Neural progenitor cell (in vitro differentiated cells): ENCODE data around the gene ARHGAP19. TPM values are rescaled to one million over a fixed set of nuclear protein-coding genes. Genes with fewer than 3 reads are reported as not detected.

Source experiments
- DNase-seq: peaks from one replicate; pipeline ENCODE4 v3.0.0-alpha.2; 2016; ENCODE audit warnings: low spot score
- H2AFZ ChIP-seq: fragments of 200-600 bp; sonication (generic); replicated peaks from 2 replicates; pipeline ENCODE4 v1.6.1; 2016; ENCODE audit warnings: antibody characterized with exemption
- H3F3A ChIP-seq: fragments of 200-600 bp; sonication (generic); 2 replicates; pipeline ENCODE4 v1.6.1; 2016; ENCODE audit warnings: antibody characterized with exemption, low read depth
- H3K27ac ChIP-seq: fragments of 200-600 bp; sonication (generic); 2 replicates; pipeline ENCODE4 v1.5.1; 2016; ENCODE audit warnings: mild to moderate bottlenecking
- H3K27me3 ChIP-seq: fragments of 200-600 bp; sonication (generic); 2 replicates; pipeline ENCODE4 v1.6.1; 2016; ENCODE audit warnings: mild to moderate bottlenecking, moderate library complexity
- H3K36me3 ChIP-seq: fragments of 200-600 bp; sonication (generic); 2 replicates; pipeline ENCODE4 v1.5.1; 2016
- H3K4me1 ChIP-seq: fragments of 200-600 bp; sonication (generic); 2 replicates; pipeline ENCODE4 v1.6.1; 2016; ENCODE audit warnings: mixed run types
- H3K4me2 ChIP-seq: fragments of 200-600 bp; sonication (generic); 2 replicates; pipeline ENCODE4 v1.6.1; 2016
- H3K4me3 ChIP-seq: fragments of 200-600 bp; sonication (generic); 2 replicates; pipeline ENCODE4 v1.5.1; 2016
- H3K79me2 ChIP-seq: fragments of 200-600 bp; sonication (generic); 2 replicates; pipeline ENCODE4 v1.6.1; 2016; ENCODE audit warnings: low read depth
- H3K9ac ChIP-seq: fragments of 200-600 bp; sonication (generic); 2 replicates; pipeline ENCODE4 v1.6.1; 2016
- H3K9me3 ChIP-seq: fragments of 200-600 bp; sonication (generic); 2 replicates; pipeline ENCODE4 v1.5.1; 2016; ENCODE audit warnings: low read depth
- H4K20me1 ChIP-seq: fragments of 200-600 bp; sonication (generic); 2 replicates; pipeline ENCODE4 v1.6.1; 2016; ENCODE audit warnings: low read depth
- H3K27ac Mint-ChIP-seq: 3 replicates; pipeline ENCODE4 v1.8.0; 2021; ENCODE audit warnings: mixed read lengths
- H3K27me3 Mint-ChIP-seq: 2 replicates; pipeline ENCODE4 v1.8.0; 2022; ENCODE audit warnings: low read depth, mild to moderate bottlenecking, inconsistent platforms, moderate library complexity, mixed read lengths; ENCODE audit not compliant: insufficient read depth
- H3K36me3 Mint-ChIP-seq: 3 replicates; pipeline ENCODE4 v1.8.0; 2021; ENCODE audit warnings: mixed read lengths
- H3K4me1 Mint-ChIP-seq: 3 replicates; pipeline ENCODE4 v1.8.0; 2021; ENCODE audit warnings: mixed read lengths
- H3K4me3 Mint-ChIP-seq: 3 replicates; pipeline ENCODE4 v1.8.0; 2021; ENCODE audit warnings: mild to moderate bottlenecking, moderate library complexity, mixed read lengths
- H3K9me3 Mint-ChIP-seq: 3 replicates; pipeline ENCODE4 v1.8.0; 2020; ENCODE audit warnings: mixed read lengths
- CTCF ChIP-seq: fragments of 200-600 bp; sonication (generic); IDR thresholded peaks from 2 replicates; pipeline ENCODE4 v1.5.1; 2017; ENCODE audit warnings: antibody characterized with exemption, mild to moderate bottlenecking
- EZH2 ChIP-seq: fragments of 200-600 bp; sonication (generic); IDR thresholded peaks from 2 replicates; pipeline ENCODE4 v1.6.1; 2017; ENCODE audit warnings: antibody characterized with exemption, mild to moderate bottlenecking, moderate library complexity
- EZH2phosphoT487 ChIP-seq: fragments of 200-600 bp; sonication (generic); IDR thresholded peaks from 2 replicates; pipeline ENCODE4 v1.6.1; 2017; ENCODE audit warnings: antibody characterized with exemption
- total RNA-seq: library from RNA; depleted of rRNA; stranded (reverse); fragments of >200 nt; gene quantifications from 2 replicates; pipeline ENCODE4 v1.2.3, GENCODE V29; 2015; ENCODE audit warnings: low replicate concordance

The ARHGAP19 gene
- total RNA-seq, 1 donor from 2014 or later = 88.8 TPM

GRCh38 chr10:97220355-97220754 lies 72.1 kb downstream of the ARHGAP19 start:
- no peak for DNase-seq
- Histone ChIP-seq H3K79me2 (no peaks in the 10 kb centered on the region), H3K4me2 (no peak overlapping the region), H4K20me1 (peaks cover 16% of the 10 kb centered on the region), H3K9me3 (no peaks in the 10 kb centered on the region), H3K9ac (no peak overlapping the region), H2AFZ (no peak overlapping the region), H3F3A (peaks cover 14% of the 10 kb centered on the region), H3K4me1 (peaks cover 15% of the 10 kb centered on the region), H3K27me3 (no peaks in the 10 kb centered on the region), H3K27ac (no peak overlapping the region), H3K4me3 (no peak overlapping the region), H3K36me3 (no peaks in the 10 kb centered on the region)
- no peaks in the 10 kb centered on the region for H3K27me3 Mint-ChIP-seq
- peaks cover 19% of the 10 kb centered on the region for H3K4me1 Mint-ChIP-seq
- H3K36me3 Mint-ChIP-seq = peaks cover 9% of the 10 kb centered on the region
- TF ChIP-seq EZH2phosphoT487 (no peak), EZH2 (no peak), CTCF (no peak)
- H3K27ac Mint-ChIP-seq = no peak overlapping the region
- H3K4me3 Mint-ChIP-seq = no peak overlapping the region
- H3K9me3 Mint-ChIP-seq = no peaks in the 10 kb centered on the region

- Histone ChIP-seq H3K4me1 (peaks cover 5% of the 10 kb centered on the region), H3K79me2 (no peaks in the 10 kb centered on the region), H3F3A (peaks cover 4% of the 10 kb centered on the region), H3K9me3 (no peaks in the 10 kb centered on the region), H2AFZ (no peak overlapping the region), H4K20me1 (peaks cover 5% of the 10 kb centered on the region), H3K36me3 (no peaks in the 10 kb centered on the region), H3K4me2 (no peak overlapping the region), H3K27ac (no peak overlapping the region), H3K4me3 (no peak overlapping the region), H3K27me3 (no peaks in the 10 kb centered on the region), H3K9ac (no peak overlapping the region)
- TF ChIP-seq CTCF (no peak), EZH2 (no peak), EZH2phosphoT487 (no peak)
- H3K4me3 Mint-ChIP-seq = no peak overlapping the region
- H3K4me1 Mint-ChIP-seq = peaks cover 8% of the 10 kb centered on the region
- DNase-seq = no peak
- no peak overlapping the region for H3K27ac Mint-ChIP-seq
- H3K9me3 Mint-ChIP-seq = no peaks in the 10 kb centered on the region
- peaks cover 3% of the 10 kb centered on the region for H3K36me3 Mint-ChIP-seq
- no peaks in the 10 kb centered on the region for H3K27me3 Mint-ChIP-seq
These were observed 75.1 kb downstream of the ARHGAP19 start for GRCh38 chr10:97217299-97217698.

GRCh38 chr10:97215619-97216260 lies 76.7 kb downstream of the ARHGAP19 start:
- H3K9me3 Mint-ChIP-seq = no peaks in the 10 kb centered on the region
- no peaks in the 10 kb centered on the region for H3K4me1 ChIP-seq
- no peak overlapping the region for H3K27ac ChIP-seq
- no peak overlapping the region for H3K4me3 ChIP-seq
- H3K27me3 Mint-ChIP-seq = no peaks in the 10 kb centered on the region
- no peak overlapping the region for H3K9ac ChIP-seq
- no peak overlapping the region for H3K4me3 Mint-ChIP-seq
- no peaks in the 10 kb centered on the region for H3K79me2 ChIP-seq
- DNase-seq = no peak
- no peaks in the 10 kb centered on the region for H3K36me3 ChIP-seq
- H3K4me1 Mint-ChIP-seq = no peaks in the 10 kb centered on the region
- H3K36me3 Mint-ChIP-seq = peaks cover 3% of the 10 kb centered on the region
- no peaks in the 10 kb centered on the region for H3K9me3 ChIP-seq
- H4K20me1 ChIP-seq = peaks cover 2% of the 10 kb centered on the region
- H3K4me2 ChIP-seq = no peak overlapping the region
- H3F3A ChIP-seq = no peaks in the 10 kb centered on the region
- no peak overlapping the region for H2AFZ ChIP-seq
- TF ChIP-seq EZH2 = no peak
- TF ChIP-seq CTCF = no peak
- TF ChIP-seq EZH2phosphoT487 = no peak
- no peak overlapping the region for H3K27ac Mint-ChIP-seq
- H3K27me3 ChIP-seq = no peaks in the 10 kb centered on the region
